HG03196 (cell line): ENCODE measurements around the gene CDHR5.

Experiments used
- ATAC-seq: cut with Tn5 transposase; IDR thresholded peaks from one replicate; pipeline ENCODE4 v1.9.1; 2021; ENCODE audit not compliant: unreplicated experiment

Gene CDHR5

DNA sequence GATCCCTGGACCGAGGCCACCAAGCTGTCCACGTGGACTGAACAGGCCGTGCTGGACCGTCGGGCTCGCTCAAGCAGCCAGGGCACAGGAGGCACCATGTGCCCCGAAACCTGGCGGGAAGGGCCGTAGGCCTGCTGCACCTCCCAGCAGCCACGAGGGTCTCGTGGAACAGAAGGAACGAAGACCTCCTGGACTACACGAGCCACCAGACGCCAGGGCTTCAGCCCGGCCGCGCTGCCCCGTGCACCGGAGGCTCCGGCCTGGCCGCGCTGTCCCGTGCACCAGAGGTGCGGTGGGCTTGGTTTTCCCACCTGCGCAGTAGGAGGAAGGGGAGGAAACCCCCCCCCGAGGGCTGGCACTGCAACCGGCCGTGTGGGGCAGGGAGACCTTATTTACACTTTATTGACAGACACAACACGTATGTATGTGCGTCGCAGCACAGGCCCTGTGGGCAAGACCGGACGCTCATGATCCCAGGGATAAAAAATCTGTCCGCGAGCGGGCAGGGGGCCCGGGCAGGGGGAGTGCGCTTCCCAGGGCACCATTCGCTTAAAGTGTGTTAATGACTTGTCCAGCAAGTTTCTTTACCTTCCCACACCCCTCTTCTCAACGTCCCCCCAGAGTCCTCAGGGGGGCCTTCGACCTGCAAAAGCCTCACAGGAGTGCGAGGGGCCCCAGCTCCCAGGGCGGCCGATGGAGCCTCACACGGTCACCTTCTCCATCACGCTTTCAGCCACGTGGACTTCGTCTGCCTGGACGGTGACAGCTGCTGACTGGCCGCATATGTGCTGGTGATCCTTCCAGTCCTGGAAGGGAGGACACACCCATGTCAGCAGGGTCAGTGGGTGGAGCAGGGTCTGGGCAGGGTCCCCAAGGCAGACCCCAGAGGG lies 19.3 kb upstream of the CDHR5 start:
- no peak for ATAC-seq

- no peak for ATAC-seq
Observed at GRCh38 chr11:643366-643765, 18.6 kb upstream of the CDHR5 start.

DNA sequence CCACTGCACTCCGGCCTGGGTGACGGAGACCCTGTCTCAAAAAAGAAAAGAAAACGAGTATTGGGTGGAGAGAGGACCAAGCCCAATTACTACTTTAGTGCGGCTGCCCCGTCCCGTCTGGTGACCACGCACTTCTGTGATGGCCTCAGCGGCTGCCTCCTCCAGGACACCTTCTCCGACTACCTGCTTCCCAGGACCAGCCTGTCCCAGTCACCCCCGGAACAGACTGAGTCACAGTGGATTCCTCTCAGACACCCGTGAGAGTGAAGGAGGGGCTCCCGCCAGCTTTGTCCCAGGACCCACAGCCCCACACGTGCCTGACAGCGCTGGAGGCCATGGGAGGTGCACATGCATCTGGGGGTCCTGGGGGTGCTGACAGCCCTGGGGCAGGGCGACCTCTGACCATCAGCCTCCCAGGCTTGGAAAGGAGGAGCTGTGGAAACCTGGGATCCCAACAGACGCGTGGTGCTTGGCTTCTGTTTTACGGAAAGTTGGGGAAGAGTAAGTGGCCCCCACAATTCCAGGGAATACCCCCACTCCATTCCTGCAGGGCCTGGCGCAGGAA lies 17.1 kb upstream of the CDHR5 start:
- ATAC-seq = no peak

DNA sequence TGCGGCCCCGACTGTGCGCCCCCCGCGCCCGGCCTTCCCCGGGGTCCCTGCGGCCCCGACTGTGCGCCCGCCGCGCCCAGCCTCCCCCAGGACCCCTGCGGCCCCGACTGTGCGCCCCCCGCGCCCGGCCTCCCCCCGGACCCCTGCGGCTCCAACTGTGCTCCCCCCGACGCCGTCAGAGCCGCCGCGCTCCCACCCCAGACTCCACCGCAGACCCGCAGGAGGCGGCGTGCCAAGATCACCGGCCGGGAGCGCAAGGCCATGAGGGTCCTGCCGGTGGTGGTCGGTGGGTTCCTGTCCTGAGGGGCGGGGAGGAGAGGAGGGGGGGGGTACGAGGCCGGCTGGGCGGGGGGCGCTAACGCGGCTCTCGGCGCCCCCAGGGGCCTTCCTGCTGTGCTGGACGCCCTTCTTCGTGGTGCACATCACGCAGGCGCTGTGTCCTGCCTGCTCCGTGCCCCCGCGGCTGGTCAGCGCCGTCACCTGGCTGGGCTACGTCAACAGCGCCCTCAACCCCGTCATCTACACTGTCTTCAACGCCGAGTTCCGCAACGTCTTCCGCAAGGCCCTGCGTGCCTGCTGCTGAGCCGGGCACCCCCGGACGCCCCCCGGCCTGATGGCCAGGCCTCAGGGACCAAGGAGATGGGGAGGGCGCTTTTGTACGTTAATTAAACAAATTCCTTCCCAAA lies 15.4 kb upstream of the CDHR5 start:
- no peak for ATAC-seq

GRCh38 chr11:639332-639955 lies 14.7 kb upstream of the CDHR5 start:
- ATAC-seq = no peak

DNA sequence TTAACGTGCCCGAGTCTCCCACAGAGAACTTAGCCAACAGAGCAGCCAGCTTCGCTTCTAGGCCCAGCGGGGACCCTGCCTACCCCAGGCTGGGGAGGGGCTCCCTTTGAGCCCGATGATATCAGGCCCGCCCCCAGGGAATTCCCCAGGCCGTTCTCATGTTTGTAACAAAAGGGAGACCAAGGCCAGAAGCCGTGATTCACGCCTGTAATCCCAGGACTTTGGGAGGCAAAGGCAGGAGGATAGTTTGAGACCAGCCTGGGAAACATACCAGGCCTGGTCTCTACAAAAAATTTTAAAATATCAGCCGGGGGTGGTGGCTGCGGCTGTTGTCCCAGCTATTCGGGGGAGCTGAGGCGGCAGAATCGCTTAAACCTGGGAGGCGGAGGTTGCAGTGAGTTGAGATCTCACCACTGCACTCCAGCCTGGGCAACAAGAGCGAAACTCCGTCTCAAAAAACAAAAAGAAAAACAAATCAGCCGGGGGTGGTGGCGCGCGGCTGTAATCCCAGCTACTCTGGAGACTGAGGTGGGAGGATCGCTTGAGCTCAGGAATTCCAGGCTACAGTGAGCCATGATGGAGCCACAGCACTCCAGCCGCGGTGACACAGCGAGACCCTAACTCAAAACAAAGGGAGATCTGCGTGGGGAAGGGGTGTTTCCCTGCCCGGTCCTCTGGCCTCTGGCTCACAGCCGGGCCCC lies 14.0 kb upstream of the CDHR5 start:
- ATAC-seq = no peak

GRCh38 chr11:637593-638521 lies 13.1 kb upstream of the CDHR5 start:
- ATAC-seq = no peak

DNA sequence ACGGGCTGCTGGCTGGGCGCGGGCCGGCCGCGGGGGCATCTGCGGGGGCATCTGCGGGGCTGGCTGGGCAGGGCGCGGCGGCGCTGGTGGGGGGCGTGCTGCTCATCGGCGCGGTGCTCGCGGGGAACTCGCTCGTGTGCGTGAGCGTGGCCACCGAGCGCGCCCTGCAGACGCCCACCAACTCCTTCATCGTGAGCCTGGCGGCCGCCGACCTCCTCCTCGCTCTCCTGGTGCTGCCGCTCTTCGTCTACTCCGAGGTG lies 12.5 kb upstream of the CDHR5 start:
- no peak for ATAC-seq

DNA sequence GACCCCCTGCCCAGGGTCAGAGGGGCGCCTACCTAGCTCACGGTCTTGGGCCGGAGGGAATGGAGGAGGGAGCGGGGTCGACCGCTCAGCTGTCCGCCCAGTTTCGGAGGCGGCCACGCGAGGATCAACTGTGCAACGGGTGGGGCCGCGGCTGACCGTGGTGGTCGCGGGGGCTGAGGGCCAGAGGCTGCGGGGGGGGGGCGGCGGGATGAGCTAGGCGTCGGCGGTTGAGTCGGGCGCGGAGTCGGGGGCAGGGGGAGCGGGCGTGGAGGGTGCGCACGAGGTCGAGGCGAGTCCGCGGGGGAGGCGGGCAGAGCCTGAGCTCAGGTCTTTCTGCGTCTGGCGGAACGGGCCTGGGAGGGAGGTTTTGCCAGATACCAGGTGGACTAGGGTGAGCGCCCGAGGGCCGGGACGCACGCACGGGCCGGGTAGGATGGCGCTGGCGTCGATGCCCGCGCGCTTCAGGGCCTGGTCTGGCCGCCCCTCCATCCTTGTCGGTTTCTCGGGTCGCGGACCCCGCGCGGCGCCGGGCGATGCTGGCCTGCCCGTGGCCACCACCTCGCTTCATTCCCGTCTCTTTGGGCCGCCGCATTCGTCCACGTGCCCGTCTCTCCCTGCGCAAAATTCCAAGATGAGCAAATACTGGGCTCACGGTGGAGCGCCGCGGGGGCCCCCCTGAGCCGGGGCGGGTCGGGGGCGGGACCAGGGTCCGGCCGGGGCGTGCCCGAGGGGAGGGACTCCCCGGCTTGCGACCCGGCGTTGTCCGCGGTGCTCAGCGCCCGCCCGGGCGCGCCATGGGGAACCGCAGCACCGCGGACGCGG lies 12.0 kb upstream of the CDHR5 start, which contains the start of gene DRD4:
Gene DRD4 (plus strand): TSS at position 759 of the 822 bp plus-strand sequence. CDS start 36 bp downstream, at position 795.
- ATAC-seq = no peak

- ATAC-seq = no peak
Observed at GRCh38 chr11:635945-636510, 11.3 kb upstream of the CDHR5 start.

- no peak for ATAC-seq
Observed at GRCh38 chr11:630871-631270, 6.1 kb upstream of the CDHR5 start.

DNA sequence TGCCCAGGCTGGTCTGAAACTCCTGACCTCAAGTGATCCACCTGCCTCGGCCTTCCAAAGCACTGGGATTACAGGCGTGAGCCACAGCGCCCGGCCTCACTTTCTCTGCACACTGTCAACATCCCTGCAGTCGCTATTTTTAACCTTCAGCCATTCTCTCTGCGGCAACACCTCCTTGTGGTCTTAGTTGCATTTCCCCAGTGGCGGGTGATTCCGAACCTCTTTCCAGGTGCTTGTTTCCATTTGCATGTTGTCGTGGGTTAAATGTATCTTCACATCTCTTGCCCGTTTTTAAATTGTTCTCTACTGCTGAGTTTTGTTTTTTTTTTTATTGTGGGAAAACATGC lies 4.5 kb upstream of the CDHR5 start:
- ATAC-seq = no peak

GRCh38 chr11:628056-628455 lies 3.3 kb upstream of the CDHR5 start:
- ATAC-seq = no peak

- ATAC-seq = no peak
Observed at GRCh38 chr11:627308-627576, 2.5 kb upstream of the CDHR5 start.

- no peak for ATAC-seq
Observed at GRCh38 chr11:626475-627307, 1.9 kb upstream of the CDHR5 start, which contains the start of gene SCT. TSS of gene SCT (minus strand) at chr11:627181. CDS start at chr11:627143, 38 bp downstream.

- no peak for ATAC-seq
Observed at GRCh38 chr11:625636-626268, 997 bp upstream of the CDHR5 start.

- ATAC-seq = no peak
Observed at GRCh38 chr11:623999-624704, 603 bp downstream of the CDHR5 start.
